OCI-LY3 (cell line): ENCODE measurements around the gene ASIC2.

ENCODE experiments used
- CTCF ChIP-seq: fragments of 200-600, 300-600 bp; sonication (generic); IDR thresholded peaks from 2 replicates; pipeline ENCODE4 v1.5.1; 2014; ENCODE audit warnings: antibody characterized with exemption, low read length, low read depth
- EZH2phosphoT487 ChIP-seq: fragments of 200-600 bp; shearing (Covaris generic); IDR thresholded peaks from 2 replicates; pipeline ENCODE4 v1.6.1; 2018; ENCODE audit warnings: antibody characterized with exemption, mixed run types, low read depth

GRCh38 chr17:33183487-33184026, 109.5 kb downstream of the ASIC2 start:
- no peak for TF ChIP-seq CTCF
- no peak for TF ChIP-seq EZH2phosphoT487
